ENCODE data around the gene HOXA6.
A peak's percentile ranks its signal among the peaks of the same experiment; 100 is the strongest.

The HOXA6 gene

GRCh38 chr7:27144781-27145164, 2.8 kb downstream of the HOXA6 start:
- TF ChIP-seq CTCF (conservative IDR thresholded peaks at IDR 0.05; ENCODE audit: low read depth) = no peak
- peak overlapping the region; percentile 90 for H3K27ac ChIP-seq
- DNase-seq (ENCODE audit: low spot score) = no peak
- POLR2A ChIA-PET (ENCODE audit: low non-redundant PET) = no interaction called here
- CTCF ChIA-PET = interaction anchor here (0.7 to 3.7 kb wide), 9 partner anchors 11 to 466 kb away, joined by 3 to 34 read pairs (median 5); partner anchors contain the start of gene HOXA1

- CTCF ChIA-PET = interaction anchor here (0.6 to 3.7 kb wide), 28 partner anchors 11 to 860 kb away, joined by 3 to 34 read pairs (median 4); partner anchors contain the start of genes HOXA1 and HOXA7
- POLR2A ChIA-PET (ENCODE audit: low non-redundant PET) = interaction anchor here (1.0 kb wide), 1 partner anchor 22 kb away, joined by 3 read pairs; no protein-coding TSS in a partner anchor
- TF ChIP-seq CTCF (conservative IDR thresholded peaks at IDR 0.05; ENCODE audit: low read depth) = peak; percentile 66
- H3K27ac ChIP-seq = peak overlapping the region; percentile 90
- no peak for DNase-seq (ENCODE audit: low spot score)
These were observed 3.4 kb downstream of the HOXA6 start for GRCh38 chr7:27143950-27144780.

- peak within 1 kb of the TSS; percentile 90 for H3K27ac ChIP-seq
- DNase-seq (ENCODE audit: low spot score) = peak; percentile 98
- TF ChIP-seq CTCF (conservative IDR thresholded peaks at IDR 0.05; ENCODE audit: low read depth) = peak; percentile 99
- CTCF ChIA-PET = interaction anchor here (0.5 to 3.7 kb wide), 29 partner anchors 12 to 1251 kb away, joined by 3 to 34 read pairs (median 4); partner anchors contain the start of genes HOXA1 and HOXA7
- POLR2A ChIA-PET (ENCODE audit: low non-redundant PET) = interaction anchor here (0.6 to 1.0 kb wide), 2 partner anchors 22 to 23 kb away, joined by 3 read pairs; no protein-coding TSS in a partner anchor
These were observed 4.3 kb downstream of the HOXA6 start, which contains the start of gene HOXA5 for GRCh38 chr7:27143023-27143949. TSS of gene HOXA5 (minus strand) at chr7:27143681. CDS start at chr7:27143607, 74 bp downstream.

GRCh38 chr7:27142580-27143022, 5.0 kb downstream of the HOXA6 start:
- POLR2A ChIA-PET (ENCODE audit: low non-redundant PET) = interaction anchor here (0.6 kb wide), 1 partner anchor 22 kb away, joined by 3 read pairs; no protein-coding TSS in a partner anchor
- CTCF ChIA-PET = interaction anchor here (0.6 to 3.7 kb wide), 8 partner anchors 8 to 299 kb away, joined by 3 to 34 read pairs (median 6); no protein-coding TSS in a partner anchor
- DNase-seq (ENCODE audit: low spot score) = no peak
- TF ChIP-seq CTCF (conservative IDR thresholded peaks at IDR 0.05; ENCODE audit: low read depth) = no peak
- peak overlapping the region; percentile 90 for H3K27ac ChIP-seq

GRCh38 chr7:27141923-27142579, 5.5 kb downstream of the HOXA6 start:
- no peak for DNase-seq (ENCODE audit: low spot score)
- ChIA-PET POLR2A (ENCODE audit: low non-redundant PET) (no interaction called here), CTCF (interaction anchor here (0.6 to 3.7 kb wide), 10 partner anchors 9 to 1429 kb away, joined by 3 to 34 read pairs (median 4); partner anchors contain the start of gene HOXA4)
- peak overlapping the region; percentile 90 for H3K27ac ChIP-seq
- 0 out of 2 replicates have a peak, but pooled peaks have one; percentile 17 for TF ChIP-seq CTCF (conservative IDR thresholded peaks at IDR 0.05; ENCODE audit: low read depth)

All from RWPE1 (cell line).